ENCODE data around the gene GPR161.
A peak's percentile ranks its signal among the peaks of the same experiment; 100 is the strongest.
"Not testable (repeated sequence)": the region's sequence is repeated elsewhere in the genome, so short reads cannot be mapped to it uniquely, and the experiment has no call there.

GPR161 gene, protein sequence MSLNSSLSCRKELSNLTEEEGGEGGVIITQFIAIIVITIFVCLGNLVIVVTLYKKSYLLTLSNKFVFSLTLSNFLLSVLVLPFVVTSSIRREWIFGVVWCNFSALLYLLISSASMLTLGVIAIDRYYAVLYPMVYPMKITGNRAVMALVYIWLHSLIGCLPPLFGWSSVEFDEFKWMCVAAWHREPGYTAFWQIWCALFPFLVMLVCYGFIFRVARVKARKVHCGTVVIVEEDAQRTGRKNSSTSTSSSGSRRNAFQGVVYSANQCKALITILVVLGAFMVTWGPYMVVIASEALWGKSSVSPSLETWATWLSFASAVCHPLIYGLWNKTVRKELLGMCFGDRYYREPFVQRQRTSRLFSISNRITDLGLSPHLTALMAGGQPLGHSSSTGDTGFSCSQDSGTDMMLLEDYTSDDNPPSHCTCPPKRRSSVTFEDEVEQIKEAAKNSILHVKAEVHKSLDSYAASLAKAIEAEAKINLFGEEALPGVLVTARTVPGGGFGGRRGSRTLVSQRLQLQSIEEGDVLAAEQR

DNA sequence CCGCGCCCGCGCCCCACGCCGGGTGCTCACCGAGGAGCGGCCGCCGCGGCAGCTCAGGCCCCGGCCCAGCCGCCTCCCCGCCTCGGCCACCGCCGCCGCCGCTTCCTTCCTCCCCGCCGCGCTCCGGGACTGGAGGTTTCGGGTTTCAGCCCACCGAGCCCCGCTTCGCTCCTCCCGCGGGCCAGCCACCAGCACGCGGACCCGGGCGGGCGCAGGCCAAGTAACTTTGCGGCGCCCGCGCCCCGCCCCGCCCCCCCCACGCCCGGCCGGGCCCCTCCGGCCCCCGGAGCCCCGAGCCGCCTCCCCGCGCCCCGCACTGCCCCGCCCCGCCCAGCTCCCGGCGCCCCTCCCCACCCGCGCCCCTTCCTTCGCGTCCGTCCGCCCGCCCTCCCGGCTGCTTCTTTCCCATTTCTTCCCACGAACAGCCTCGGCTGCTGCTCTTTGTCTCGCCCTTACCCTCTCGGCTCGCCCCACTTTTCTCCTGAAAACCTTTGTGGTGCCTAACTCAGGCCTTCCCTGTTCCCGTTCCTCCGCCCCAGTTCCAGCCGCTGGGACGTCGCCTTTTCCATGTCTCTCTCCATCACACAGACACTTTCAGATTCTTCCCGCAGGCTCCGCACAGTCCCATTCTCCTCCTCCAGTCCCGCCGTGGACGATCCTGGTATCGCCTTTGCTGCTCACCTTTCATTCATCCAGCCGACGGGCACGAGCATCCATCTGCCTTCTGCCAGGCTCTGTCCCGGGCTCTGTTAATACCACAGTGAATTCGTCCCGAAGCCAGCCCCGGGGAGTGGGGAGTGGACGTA lies at the start of gene GPR161:
GPR161 (minus strand) TSS at position 222 of the 806 bp plus-strand sequence. CDS start 32,080 bp downstream, outside the sequence.
- DNase-seq = peak in 1 of 2 donors; percentile 16

DNA sequence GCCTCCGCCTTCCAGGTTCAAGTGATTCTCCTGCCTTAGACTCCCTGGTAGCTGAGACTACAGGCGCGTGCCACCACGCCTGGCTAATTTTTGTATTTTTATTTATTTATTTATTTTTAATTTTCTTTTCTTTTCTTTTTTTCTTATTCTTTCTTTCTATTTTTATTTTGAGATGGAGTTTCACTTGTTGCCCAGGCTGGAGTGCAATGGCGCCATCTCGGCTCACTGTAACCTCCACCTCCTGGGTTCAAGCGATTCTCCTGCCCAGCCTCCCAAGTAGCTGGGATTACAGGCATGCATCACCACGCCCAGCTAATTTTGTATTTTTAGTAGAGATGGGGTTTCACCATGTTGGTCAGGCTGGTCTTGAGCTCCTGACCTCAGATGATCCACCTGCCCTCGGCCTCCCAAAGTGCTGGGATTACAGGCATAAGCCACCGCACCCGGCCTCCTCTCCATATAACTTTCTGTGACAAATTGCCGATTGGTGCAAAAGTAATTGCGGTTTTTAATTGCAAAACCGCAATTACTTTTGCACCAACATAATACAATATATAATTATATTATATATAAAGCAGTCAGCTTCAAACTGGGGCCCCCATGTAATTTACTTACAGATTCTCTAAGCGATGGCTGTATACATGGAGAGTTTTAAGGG lies 44.5 kb upstream of the GPR161 start:
- DNase-seq = not testable (repeated sequence)

DNA sequence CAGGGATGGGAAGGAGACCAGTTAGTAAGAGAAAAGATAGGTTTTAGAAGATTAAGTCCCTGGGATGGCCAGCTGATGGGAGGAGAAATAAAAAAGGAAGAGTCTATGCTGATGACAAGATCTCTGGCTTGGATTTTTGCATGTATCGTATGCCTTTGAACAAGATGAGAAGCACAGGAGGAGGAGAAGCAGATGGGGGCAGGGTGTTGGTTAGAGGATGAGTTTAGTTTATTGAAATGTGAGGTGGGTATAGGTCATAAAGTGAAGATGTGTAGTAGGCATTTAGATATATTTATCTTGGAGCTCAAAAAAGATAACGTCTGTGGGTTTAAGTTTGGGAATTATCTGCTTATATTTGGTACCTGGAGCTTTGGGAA lies 43.4 kb upstream of the GPR161 start:
- no peak for DNase-seq

DNA sequence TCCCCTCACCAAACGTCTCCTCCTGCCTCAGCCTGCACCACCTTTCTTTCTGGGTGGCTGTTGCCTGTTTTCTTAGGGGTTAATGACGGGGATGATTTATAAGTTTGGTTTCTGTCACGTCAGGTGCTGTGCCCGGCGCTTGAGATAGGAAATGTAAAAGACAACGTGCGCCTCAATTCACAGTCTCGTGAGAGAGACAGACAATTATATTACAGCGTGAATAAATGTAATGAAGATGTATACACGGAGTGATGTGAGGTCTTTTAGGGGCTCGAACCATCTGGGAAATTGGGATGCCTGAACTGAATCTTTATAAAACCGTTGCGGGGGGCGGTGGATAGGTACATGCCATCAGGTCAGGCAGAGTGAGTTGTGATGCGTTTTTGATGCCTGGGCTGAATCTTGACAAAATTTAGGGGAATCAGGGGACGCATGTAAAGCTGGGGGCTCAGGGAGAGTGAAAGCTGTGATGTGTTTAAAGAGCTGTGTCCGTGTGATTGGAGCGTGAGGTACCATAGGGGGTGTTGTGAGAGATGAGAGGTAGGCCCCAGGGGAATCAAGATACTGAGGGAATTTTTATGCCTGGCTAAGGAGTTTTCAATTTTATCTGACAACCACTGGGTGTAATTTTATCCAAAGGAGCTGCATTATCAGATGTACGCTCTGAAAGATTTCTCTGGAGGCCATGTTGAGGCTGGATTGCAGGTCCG lies 42.9 kb upstream of the GPR161 start:
- no peak for DNase-seq

DNA sequence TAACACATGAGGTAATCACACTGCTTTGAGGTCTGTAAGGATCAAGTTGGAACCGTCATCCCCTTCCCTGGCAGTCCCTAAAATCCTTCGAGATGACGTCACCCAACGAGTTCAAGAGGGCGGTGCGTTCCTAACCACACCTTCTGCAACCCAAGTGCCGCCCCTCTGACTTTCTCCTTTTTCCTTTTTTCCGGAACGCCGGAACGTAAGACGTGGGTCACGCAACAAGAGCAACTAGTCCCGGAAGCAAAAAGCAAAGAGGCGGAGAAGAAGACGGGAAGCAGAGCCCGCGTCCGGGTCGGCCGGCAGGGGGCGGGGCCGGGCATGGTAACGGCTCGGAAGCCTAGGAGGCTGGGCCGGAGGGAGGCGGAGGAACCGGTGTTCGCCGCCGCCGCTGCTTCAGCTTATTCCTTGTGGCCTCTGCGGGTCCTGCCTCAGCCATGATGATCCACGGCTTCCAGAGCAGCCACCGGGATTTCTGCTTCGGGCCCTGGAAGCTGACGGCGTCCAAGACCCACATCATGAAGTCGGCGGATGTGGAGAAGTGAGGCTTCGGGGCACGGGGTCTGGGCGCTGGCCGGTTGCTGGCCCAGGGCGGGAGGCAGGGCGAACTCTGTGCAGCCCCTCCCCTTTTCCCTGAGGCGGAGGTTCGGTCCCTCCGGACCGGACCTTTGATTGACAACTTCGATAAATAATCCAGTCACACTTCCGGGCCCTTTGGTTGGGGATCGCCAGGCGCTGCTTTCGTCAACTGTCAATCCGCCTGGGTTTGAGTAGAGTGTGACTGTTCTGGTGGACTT lies 42.1 kb upstream of the GPR161 start, which contains the start of gene TIPRL:
TIPRL (plus strand) TSS at position 325 of the 800 bp plus-strand sequence; CDS start at position 441, 116 bp downstream.
- peak; percentile 91 to 93 for DNase-seq

DNA sequence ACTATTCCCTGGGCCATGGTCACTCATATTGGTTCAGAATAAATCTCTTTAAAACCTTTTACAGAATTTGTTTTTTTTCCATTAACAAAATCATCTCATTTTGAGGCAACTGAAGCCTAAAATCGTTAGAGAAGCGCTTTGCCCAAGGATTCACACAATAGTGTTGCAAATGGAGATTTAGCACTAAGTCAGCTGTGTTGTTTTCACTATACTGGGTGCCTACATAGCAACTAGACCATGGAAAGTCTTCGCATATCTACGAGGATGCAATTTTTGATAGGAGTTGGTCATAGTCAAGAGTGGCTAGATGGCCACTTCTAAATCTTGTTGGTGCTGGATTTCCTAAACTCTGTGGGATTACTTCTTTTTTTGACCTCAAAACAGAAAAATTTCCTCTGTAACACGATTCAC lies 41.5 kb upstream of the GPR161 start:
- DNase-seq = no peak

DNA sequence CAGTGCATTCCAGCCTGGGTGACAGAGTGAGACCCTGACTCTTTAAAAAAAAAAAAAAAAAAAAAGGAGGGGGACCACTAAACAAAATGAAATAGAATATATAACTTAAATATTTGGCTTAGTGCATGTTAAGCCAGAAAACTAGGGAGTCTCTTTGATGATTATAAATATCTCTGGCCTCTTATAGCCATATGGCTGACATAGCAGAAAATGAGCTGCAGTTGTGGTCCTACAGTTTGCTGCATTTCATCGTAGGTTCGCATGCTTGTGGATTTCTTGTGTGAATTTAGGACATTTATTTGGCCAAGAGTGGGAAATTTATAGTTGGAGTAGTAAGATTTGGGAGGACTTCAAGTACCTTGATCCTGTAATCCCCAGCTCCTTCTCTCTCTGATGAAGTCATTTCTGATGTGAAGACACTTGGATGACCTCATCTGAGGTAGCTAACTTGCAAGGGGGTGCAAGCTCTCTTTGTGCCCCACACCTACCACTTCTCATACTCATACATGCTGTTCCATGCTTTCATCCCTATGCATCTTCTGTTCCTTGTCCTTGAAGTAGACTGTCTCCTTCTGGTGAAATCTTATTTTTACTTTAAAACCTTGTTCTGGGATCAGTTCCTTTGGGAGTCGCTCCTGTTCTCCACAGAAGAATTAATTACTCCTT lies 35.7 kb upstream of the GPR161 start:
- DNase-seq = no peak

DNA sequence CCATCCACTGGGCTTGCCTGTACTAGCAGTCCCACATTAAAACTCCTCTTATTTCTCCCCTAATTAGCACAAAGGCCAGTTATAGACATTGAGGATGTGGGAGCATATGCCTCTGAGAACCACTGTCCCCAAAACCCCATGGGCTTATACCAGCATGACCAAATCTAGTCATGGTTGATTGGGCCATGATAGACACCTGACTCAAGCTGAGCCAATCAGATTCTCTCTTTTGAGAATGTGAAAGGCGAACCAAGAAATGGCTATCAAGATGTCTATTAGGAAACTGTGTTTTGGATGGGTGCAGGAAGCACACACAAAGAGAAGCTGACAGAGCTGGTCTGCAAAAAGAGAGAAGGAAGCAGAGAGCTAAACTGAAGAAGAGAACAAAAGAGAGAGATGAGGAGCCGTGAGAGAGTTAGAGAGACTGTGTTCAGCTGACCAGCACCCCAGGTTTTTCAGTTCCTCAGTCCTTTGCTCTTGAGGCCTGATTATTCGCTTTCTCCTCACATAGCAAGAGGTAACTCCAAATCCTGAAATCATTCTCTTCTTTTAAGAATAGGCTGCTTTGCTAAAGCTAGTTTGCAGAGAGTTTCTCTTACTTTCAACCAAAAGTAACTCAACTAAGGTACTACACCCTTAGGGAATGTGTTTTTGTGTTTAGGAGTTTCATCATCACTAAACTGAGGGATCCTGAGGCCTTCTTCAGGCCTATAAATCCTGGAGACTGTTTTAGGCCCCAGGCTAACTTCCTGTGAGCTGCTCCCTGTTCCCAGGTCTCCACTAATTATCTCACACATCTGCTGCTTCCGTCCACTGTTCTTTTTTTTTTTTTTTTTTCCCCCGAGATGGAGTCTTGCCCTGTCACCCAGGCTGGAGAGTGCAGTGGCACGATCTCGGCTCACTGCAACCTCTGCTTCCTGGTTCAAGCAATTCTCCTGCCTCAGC lies 34.1 kb upstream of the GPR161 start:
- DNase-seq = no peak

DNA sequence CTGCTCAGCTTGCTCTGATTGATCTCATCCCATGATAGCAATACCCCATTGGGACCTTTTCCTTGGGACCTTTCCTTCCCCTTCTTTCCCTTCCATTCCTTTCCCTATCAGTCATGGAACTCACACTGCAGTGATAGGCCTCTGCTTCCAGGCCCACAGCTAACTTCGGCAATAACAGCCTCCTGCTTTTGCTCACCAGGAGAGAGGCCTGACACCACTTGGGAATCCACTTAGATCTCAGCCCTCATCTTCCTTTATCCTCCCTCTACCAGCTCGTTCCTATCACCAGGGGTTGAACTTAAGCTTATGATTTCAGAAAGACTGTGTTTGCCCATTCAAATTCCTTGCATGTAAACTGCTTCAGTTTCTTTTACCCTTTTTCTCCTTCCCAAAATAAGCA lies 31.1 kb upstream of the GPR161 start:
- DNase-seq = no peak

DNA sequence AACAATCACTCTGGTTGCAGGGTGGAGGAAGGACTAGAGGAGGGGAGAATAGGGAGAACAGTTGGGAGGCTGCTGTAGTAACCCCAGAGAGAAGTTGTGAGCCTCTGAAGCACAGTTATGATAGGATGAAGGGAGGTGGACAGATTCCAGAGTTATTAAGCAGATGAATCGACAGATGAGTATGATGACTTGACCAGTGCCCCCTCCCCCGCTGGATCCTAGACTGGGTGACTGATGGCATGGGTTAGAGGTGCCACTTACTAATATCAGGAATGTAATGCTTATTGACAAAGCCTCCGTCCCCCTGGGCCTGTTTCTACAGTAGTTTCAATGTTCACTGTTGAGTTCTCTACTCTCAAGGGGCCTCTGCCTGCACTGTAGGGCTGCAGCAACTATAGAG lies 28.0 kb upstream of the GPR161 start:
- no peak for DNase-seq

DNA sequence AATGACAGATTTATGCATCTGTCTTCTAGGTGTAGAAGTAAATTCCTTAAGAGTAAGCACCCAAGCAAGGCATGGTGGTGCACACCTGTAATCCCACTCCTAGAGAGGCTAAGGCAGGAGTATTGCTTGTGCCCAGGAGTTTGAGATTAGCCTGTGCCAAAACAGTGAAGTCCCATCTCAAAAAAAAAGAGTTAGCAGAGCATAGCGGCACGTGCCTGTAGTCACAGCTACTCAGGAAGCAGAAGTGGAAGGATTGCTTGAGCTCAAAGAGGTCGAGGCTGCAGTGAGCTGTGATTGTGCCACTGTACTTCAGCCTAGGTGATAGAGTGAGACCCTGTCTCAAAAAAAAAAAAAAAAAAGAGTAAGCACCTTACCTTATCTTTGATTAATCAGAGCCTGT lies 26.9 kb upstream of the GPR161 start:
- no peak for DNase-seq

DNA sequence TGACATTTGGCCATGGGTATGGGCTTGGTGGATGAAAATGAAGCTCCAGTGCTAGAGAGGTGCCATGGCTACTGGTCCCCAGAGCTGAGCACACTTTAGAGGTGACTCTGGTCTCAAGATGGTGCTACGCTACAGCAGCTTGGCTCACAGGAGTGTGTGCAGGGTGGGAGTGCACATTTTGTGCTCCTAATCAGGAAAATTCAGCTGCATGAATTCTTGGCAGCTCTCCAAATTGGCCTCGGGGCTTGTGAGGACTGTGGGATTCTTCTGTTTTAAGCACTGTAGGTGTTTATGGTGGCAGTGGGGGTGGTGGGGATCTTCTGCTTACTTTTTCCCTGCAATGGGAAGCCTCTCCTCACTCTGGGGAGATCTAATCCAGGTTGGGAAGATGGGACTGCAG lies 24.7 kb upstream of the GPR161 start:
- no peak for DNase-seq

DNA sequence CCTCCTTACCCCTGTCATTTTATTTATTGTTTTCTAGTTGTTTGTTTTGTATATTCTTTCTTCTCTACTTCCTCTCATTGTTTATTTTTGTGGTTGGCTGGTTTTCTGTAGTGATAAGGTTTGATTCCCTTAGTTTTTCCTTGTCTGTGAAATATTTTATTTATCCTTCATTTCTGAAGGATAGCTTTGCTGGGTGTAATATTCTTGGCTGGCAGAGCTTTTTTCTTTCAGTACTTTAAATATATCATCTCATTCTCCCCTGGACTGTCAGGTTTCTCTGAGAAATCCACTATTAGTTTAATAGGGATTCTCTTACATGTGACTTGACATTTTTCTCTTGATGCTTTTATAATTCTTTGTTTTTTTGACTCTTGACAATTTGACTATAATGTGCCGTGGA lies 23.2 kb upstream of the GPR161 start:
- DNase-seq = no peak

DNA sequence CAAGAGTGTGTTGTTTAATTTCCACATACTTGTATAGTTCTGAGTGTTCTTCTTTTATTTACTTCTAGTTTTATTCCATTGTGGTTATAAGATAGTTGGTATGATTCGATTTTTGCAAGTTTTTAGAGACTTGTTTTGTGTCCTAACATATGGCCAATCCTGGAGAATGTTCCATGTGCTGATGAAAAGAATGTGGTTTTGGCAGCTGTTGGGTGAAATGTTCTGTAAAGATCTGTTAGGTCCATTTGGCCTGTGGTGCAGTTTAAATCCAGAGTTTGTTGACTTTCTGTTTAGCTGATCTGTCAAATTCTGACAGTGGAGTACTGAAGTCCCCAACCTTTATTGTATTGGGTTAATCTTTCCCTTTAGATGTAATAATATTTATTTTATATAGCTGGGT lies 22.5 kb upstream of the GPR161 start:
- no peak for DNase-seq

DNA sequence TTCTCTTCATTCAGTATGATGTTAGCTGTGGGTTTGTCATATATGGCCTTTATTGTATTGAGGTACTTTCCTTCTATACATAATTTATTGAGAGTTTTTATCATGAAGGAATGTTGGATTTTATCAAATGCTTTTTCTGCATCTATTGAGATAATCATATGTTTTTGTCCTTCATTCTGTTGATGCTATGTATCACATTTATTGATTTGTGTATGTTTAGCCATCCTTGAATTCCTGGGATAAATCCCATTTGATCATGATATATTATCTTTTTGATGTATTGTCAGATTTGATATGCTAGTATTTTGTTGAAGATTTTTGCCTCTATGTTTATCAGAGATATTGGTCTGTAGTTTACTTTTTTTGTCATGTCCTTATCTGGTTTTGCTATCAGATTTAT lies 20.9 kb upstream of the GPR161 start:
- no peak for DNase-seq

DNA sequence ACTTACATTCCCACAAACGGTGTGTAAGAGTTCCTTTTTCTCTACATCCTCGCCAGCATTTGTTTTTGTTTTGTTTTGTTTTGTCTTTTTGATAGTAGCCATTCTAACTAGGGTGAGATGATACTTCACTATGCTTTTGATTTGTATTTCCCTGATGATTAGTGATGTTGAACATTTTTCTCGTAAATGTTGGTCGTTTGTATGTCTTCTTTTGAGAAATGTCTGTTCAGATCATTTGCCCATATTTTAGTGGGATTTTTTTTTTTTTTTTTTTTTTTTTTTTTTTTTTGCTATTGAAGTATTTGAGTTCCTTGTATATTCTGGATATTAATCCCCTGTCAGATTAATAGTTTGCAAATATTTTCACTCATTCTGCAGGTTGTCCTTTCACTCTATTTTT lies 19.2 kb upstream of the GPR161 start:
- no peak for DNase-seq

DNA sequence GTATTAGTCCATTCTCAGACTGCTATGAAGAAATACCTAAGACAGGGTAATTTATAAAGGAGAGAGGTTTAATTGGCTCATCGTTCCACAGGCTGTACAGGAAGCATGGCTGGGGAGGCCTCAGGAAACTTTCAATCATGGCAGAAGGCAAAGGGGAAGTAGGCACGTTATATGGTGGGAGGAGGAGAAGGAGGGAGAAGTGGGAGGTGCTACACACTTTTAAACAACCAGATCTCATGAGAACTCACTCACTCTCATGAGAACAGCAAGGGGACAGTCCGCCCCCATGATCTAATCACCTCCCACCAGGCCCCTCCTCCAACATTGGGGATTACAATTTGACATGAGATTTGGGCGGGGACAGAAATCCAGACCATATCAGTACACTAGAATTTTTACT lies 18.0 kb upstream of the GPR161 start:
- not testable (repeated sequence) for DNase-seq

DNA sequence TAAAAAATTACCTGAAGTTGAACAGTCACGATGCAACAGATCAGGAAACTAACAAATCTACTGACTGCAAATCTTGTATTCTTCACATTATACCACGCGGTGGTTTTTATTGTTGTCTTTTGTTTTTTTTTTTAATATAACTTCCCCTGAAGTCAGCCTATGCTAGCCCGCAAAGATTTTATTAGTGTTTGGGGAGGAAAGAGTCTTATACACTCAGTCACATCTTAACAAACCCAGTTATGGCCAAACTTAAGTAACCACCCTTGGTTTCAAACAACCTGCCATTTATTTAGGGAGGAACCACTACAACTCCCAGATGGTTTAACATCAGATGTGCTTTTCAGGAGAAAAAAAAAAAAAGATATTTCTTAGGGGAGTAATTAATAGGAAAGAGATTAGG lies 15.2 kb upstream of the GPR161 start:
- no peak for DNase-seq

DNA sequence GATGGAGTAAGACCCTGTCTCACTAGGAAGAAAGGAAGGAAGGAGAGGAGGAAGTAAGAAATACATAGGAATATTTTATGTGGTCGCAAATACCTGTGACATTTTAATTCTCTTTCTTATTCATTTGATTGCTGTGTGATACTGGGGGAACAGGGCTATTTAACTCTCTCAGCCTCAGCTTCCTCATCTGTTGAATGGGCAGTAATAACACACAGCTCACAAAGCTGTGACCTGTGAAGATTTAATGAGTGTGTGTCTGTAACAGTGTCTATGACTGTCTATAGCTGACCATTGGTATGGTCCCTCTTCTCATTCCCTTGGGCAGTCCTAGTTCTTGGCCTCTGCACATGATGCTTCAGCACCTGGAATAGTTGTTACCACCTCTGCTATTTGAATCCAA lies 13.6 kb upstream of the GPR161 start:
- no peak for DNase-seq

DNA sequence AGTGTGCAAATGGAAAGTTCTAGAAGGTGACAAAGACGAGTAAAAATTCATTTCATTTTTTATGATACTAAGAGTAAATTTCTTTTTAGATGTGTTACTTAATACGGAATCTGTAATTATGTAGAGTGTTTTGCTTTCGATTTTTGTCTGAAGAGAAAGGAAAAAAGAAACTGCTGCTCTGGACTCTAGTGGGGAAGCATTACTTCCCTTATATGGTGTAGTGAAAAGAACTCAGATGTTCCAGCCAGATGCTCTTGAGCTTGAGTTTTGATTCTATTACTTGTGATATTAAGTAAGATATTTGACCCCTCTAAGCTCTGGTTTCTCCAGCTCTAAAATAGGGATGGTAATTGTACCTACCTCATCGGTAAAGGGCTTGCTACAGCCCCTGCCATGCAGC lies 12.2 kb upstream of the GPR161 start:
- no peak for DNase-seq

All from activated CD4-positive, alpha-beta T cell treated with anti-CD3 and anti-CD28 coated beads for 4 hours (primary cell).